WTC11 (cell line): Measurements from ENCODE around the gene ELAPOR1.

ENCODE experiments used
- AFF4 ChIP-seq: sonication (generic); formaldehyde crosslinking; IDR thresholded peaks from 2 replicates; pipeline ENCODE4 v1.8.1; 2023; ENCODE audit warnings: mild to moderate bottlenecking, missing genetic modification reagents, borderline replicate concordance
- ATF2 ChIP-seq: sonication (generic); formaldehyde crosslinking; IDR thresholded peaks from 2 replicates; pipeline ENCODE4 v1.8.1; 2022; ENCODE audit warnings: low read depth, missing genetic modification reagents, borderline replicate concordance
- CTCF ChIP-seq: fragments of 200-600 bp; IDR thresholded peaks from 2 replicates; pipeline ENCODE4 v1.8.0; 2022; ENCODE audit warnings: antibody characterized with exemption
- E2F4 ChIP-seq: sonication (generic); formaldehyde crosslinking; IDR thresholded peaks from 2 replicates; pipeline ENCODE4 v1.8.1; 2022; ENCODE audit warnings: low read depth, mild to moderate bottlenecking, moderate library complexity, missing genetic modification reagents, borderline replicate concordance
- ESRRA ChIP-seq: sonication (generic); formaldehyde crosslinking; IDR thresholded peaks from 2 replicates; pipeline ENCODE4 v1.8.1; 2022; ENCODE audit warnings: mild to moderate bottlenecking, missing genetic modification reagents, borderline replicate concordance
- JUN ChIP-seq: sonication (generic); formaldehyde crosslinking; IDR thresholded peaks from 2 replicates; pipeline ENCODE4 v1.8.0; 2023; ENCODE audit warnings: mild to moderate bottlenecking, missing genetic modification reagents
- KAT7 ChIP-seq: sonication (generic); formaldehyde crosslinking; IDR thresholded peaks from 2 replicates; pipeline ENCODE4 v1.8.1; 2023; ENCODE audit warnings: missing genetic modification reagents, mild to moderate bottlenecking, borderline replicate concordance
- MAX ChIP-seq: sonication (generic); formaldehyde crosslinking; IDR thresholded peaks from 2 replicates; pipeline ENCODE4 v1.8.0; 2022; ENCODE audit warnings: mild to moderate bottlenecking, missing genetic modification reagents
- NFYB ChIP-seq: sonication (generic); formaldehyde crosslinking; conservative IDR thresholded peaks from 2 replicates; pipeline ENCODE4 v1.8.0; 2022; ENCODE audit warnings: low read depth, missing genetic modification reagents
- OVOL2 ChIP-seq: fragments of 250-450 bp; sonication (Bioruptor Pico); IDR thresholded peaks from 2 replicates; pipeline ENCODE4 v1.9.0; 2021; ENCODE audit warnings: mild to moderate bottlenecking, borderline replicate concordance
- SP1 ChIP-seq: sonication (generic); formaldehyde crosslinking; conservative IDR thresholded peaks from 2 replicates; pipeline ENCODE4 v1.8.1; 2022; ENCODE audit warnings: missing genetic modification reagents
- TEAD4 ChIP-seq: sonication (generic); formaldehyde crosslinking; IDR thresholded peaks from 2 replicates; pipeline ENCODE4 v1.8.0; 2022; ENCODE audit warnings: mild to moderate bottlenecking, missing genetic modification reagents
- ZNF671 ChIP-seq: fragments of 250-450 bp; sonication (Bioruptor Pico); IDR thresholded peaks from 2 replicates; pipeline ENCODE4 v1.8.0; 2021; ENCODE audit warnings: mild to moderate bottlenecking
- ZSCAN18 ChIP-seq: fragments of 250-450 bp; sonication (Bioruptor Pico); IDR thresholded peaks from 2 replicates; pipeline ENCODE4 v2.1.2; 2022; ENCODE audit warnings: mild to moderate bottlenecking, moderate library complexity

- TF ChIP-seq SP1, result no peak
- TF ChIP-seq ZNF671 (CRISPR knock-in tag), result no peak
- TF ChIP-seq CTCF, result no peak
- TF ChIP-seq TEAD4 (CRISPR knock-in tag), result no peak
- no peak for TF ChIP-seq OVOL2 (CRISPR knock-in tag)
- TF ChIP-seq JUN (CRISPR knock-in tag), result no peak
- no peak for TF ChIP-seq MAX (CRISPR knock-in tag)
- TF ChIP-seq NFYB (CRISPR knock-in tag), result no peak
- no peak for TF ChIP-seq ZSCAN18
- TF ChIP-seq ESRRA, result no peak
- TF ChIP-seq ATF2 (CRISPR knock-in tag), result no peak
- TF ChIP-seq KAT7 (CRISPR knock-in tag), result no peak
- TF ChIP-seq AFF4 (CRISPR knock-in tag), result no peak
- no peak for TF ChIP-seq E2F4
Measured at GRCh38 chr1:109142260-109142659, 28.3 kb downstream of the ELAPOR1 start.
